Pancreas (tissue), 10 donors: Measurements from ENCODE around the gene SPDYE4. TPM values are rescaled to one million over a fixed set of nuclear protein-coding genes. Genes with fewer than 3 reads are reported as not detected.

ENCODE experiments used
- ATAC-seq, 4 donors: fragments of 200-7000 bp; cut with Tn5 transposase; one replicate each; pipeline versions ENCODE4 v1.8.0 to v1.9.1; 2020; ENCODE audit warnings: mild to moderate bottlenecking in 4 of 4, moderate library complexity in 4 of 4
- DNase-seq, 6 donors: peaks; one replicate each; pipeline ENCODE4 v3.0.0-alpha.2; 2020
- FAIRE-seq: peaks from 2 replicates; lab custom pipeline; 2012; peaks lifted over from hg19 to GRCh38; lab: Jason Lieb, UNC
- H3K27ac ChIP-seq, 4 donors: fragments of 200-600 bp; sonication (generic); 1 replicate in 3 of 4; 2 replicates in 1 of 4; pipeline versions ENCODE4 v1.5.0 to v1.8.0; 2020
- H3K27me3 ChIP-seq, 4 donors: fragments of 200-600 bp; one replicate each; pipeline ENCODE4 v1.8.0; 2021
- H3K36me3 ChIP-seq, 3 donors: fragments of 200-600 bp; sonication (generic) in 1 of 3; one replicate each; pipeline versions ENCODE4 v1.5.0 to v1.8.0; 2020 to 2021
- H3K4me1 ChIP-seq, 3 donors: fragments of 200-600 bp; one replicate each; pipeline ENCODE4 v1.8.0; 2021
- H3K4me3 ChIP-seq, 4 donors: fragments of 200-600 bp; sonication (generic) in 2 of 4; one replicate each; pipeline versions ENCODE4 v1.5.0 to v1.8.0; 2020 to 2021
- H3K9me3 ChIP-seq, 4 donors: fragments of 200-600 bp; one replicate each; pipeline ENCODE4 v1.8.0; 2021
- WGBS, 2 donors: extraction: QIAGEN DNeasy Blood & Tissue Kit; methylation state at CpG; one replicate each; pipeline ENCODE4 v1.1.7; 2013; 5-methylcytosine and 5-hydroxymethylcytosine counted together
- intact Hi-C, 3 donors: fragments of 100-400 bp; cut with DNase I; formaldehyde crosslinking; loops; one replicate each; pipeline versions ENCODE4 v1.11.1 to v1.14.2; 2022
- polyA plus RNA-seq, 2 donors: library from polyadenylated mRNA; stranded (reverse); fragments of 200-250 nt; gene quantifications; one replicate each; pipeline ENCODE4 v1.2.3, GENCODE V29; 2013
- total RNA-seq, 6 donors: library from RNA; stranded (reverse); fragmentation: NEBNext Ultra II Directional in 4 of 6; extraction: Animal tissue kit (Norgen Biotek cat#: 25700) in 4 of 6; gene quantifications; one replicate each; pipeline versions ENCODE4 v1.2.1 to v1.2.4, GENCODE V29; 2021 to 2023
- TF ChIP-seq, protein P1 (sequence below), 4 donors: fragments of 200-600 bp; sonication (generic) in 3 of 4; IDR thresholded peaks; one replicate each; pipeline versions ENCODE4 v1.5.0 to v1.8.0; 2021; ENCODE audit warnings: antibody characterized with exemption in 4 of 4
- donor health status: healthy with polysubstance abuse.
- donor health status: DM: no; HTN: no; CAD: no; lungs with moderate emphysema.
- donor health status: DM: no; HTN: no; CAD: no.
- donor health status: control.
- donor health status: control.
- donor health status: Bipolar disorder and iron deficiency.
- donor health status: DM: yes; HTN: yes; CAD: no.
- donor health status: DM: no; HTN: no; CAD: no.
- donor health status: DM: no; HTN: no; CAD: no.
- donor health status: DM: yes; HTN: yes; CAD: no.

The SPDYE4 gene
- total and polyA plus RNA-seq, 8 donors, result 0.28 TPM; not detected in 7

DNA sequence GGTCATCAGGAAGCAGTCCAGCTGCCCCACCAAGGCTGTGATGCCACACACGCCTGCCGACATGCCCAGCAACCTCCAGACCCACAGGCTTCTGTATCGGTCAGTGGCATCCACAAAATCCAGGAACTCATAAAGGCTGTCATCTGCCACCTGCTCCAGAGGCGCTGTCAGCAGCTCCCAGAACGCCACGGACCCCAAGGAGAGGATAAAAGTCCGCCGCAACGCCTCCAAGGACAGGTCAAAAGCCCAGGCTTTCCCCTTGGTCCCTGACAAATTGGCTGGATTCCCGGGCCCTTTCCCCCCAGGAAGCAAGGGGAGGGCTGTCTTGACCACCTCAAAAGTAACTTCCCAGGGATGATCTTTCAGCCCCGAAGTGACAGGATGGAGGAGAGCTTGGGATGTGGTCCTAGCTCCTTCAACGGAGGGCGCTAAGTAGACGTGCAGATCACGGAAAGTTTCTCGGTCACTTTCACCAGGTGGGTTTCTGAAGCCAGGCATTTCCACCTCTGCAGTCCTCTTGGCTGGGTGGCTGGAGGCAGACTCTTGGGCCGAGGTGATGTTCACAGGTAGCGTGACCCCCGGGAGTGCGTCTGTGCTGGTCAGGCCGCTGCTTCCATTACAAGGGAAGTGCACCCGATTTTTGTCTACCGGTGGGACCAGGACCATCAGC is 40.0 kb upstream of the SPDYE4 start:
- Histone ChIP-seq H3K9me3 (no peaks in the 10 kb centered on the region), H3K4me3 (peak overlapping the region; percentile 53 to 81 (median 63)), H3K36me3 (no peaks in the 10 kb centered on the region), H3K4me1 (peaks cover 0 to 7% (median 6%) of the 10 kb centered on the region in 3 donors), H3K27ac (peak overlapping the region; percentile 67 to 79 (median 72)), H3K27me3 (no peaks in the 10 kb centered on the region)
- TF ChIP-seq, protein P1, sequence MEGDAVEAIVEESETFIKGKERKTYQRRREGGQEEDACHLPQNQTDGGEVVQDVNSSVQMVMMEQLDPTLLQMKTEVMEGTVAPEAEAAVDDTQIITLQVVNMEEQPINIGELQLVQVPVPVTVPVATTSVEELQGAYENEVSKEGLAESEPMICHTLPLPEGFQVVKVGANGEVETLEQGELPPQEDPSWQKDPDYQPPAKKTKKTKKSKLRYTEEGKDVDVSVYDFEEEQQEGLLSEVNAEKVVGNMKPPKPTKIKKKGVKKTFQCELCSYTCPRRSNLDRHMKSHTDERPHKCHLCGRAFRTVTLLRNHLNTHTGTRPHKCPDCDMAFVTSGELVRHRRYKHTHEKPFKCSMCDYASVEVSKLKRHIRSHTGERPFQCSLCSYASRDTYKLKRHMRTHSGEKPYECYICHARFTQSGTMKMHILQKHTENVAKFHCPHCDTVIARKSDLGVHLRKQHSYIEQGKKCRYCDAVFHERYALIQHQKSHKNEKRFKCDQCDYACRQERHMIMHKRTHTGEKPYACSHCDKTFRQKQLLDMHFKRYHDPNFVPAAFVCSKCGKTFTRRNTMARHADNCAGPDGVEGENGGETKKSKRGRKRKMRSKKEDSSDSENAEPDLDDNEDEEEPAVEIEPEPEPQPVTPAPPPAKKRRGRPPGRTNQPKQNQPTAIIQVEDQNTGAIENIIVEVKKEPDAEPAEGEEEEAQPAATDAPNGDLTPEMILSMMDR (IDR thresholded peaks at IDR 0.05), result no peak
- intact Hi-C loops, result no loop called here
- DNase-seq (peak in 3 of 6 donors; percentile 16 to 60 (median 37)), ATAC-seq (peak; percentile 2 to 17 (median 6)), FAIRE-seq (no peak)
- WGBS, 2 donors, result 45 to 55% methylated on average over 23 of the region's 23 CpGs

- H3K4me1 ChIP-seq, result peaks cover 0 to 7% (median 6%) of the 10 kb centered on the region in 3 donors
Measured at GRCh38 chr17:8797621-8798175, 39.4 kb upstream of the SPDYE4 start.

DNA sequence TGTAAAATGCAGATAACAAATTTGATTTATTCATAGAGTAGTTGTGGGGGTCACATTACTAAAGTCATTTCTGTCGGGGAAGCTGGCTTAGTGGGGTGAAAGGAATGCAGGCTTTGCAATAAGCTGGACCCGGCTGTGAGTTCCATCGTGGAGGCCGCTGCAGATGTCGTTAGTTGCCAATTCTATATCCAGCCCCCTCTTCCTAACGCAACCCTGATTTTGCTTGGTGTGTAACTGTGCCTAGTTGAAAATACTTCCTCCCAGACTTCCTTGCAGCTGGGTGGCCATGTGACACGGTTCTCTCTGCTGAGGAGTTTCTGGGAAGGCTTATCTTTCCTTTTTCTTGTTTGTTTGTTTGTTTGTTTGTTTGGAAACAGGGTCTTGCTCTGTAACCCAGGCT is 36.3 kb upstream of the SPDYE4 start:
- H3K36me3 ChIP-seq, result no peaks in the 10 kb centered on the region
- DNase-seq, result no peak
- no peaks in the 10 kb centered on the region for H3K27me3 ChIP-seq
- no peak overlapping the region for H3K4me3 ChIP-seq
- intact Hi-C loops, result no loop called here
- ATAC-seq, result no peak
- no peak overlapping the region for H3K27ac ChIP-seq
- TF ChIP-seq, protein P1 (IDR thresholded peaks at IDR 0.05), result no peak
- whole genome bisulfite sequencing, 2 donors, result 77 to 78% methylated on average over 7 of the region's 7 CpGs
- H3K4me1 ChIP-seq, result peaks cover 0 to 6% (median 3%) of the 10 kb centered on the region in 3 donors
- no peak for FAIRE-seq
- no peaks in the 10 kb centered on the region for H3K9me3 ChIP-seq

More at GRCh38 chr17:8797621-8798175, 39.4 kb upstream of the SPDYE4 start:
- H3K27me3 ChIP-seq, result no peaks in the 10 kb centered on the region
- TF ChIP-seq, protein P1 (IDR thresholded peaks at IDR 0.05), result no peak
- WGBS, 2 donors, result 84 to 92% methylated on average over 14 of the region's 14 CpGs
- H3K27ac ChIP-seq, result no peak overlapping the region
- no peaks in the 10 kb centered on the region for H3K36me3 ChIP-seq
- no peak for ATAC-seq
- FAIRE-seq, result no peak
- H3K4me3 ChIP-seq, result peak overlapping the region in 3 of 4 donors; percentile 59 to 81 (median 67)
- intact Hi-C loops, result no loop called here
- DNase-seq, result no peak
- H3K9me3 ChIP-seq, result no peaks in the 10 kb centered on the region

GRCh38 chr17:8793649-8794048 is 35.3 kb upstream of the SPDYE4 start:
- no peaks in the 10 kb centered on the region for H3K36me3 ChIP-seq
- TF ChIP-seq, protein P1 (IDR thresholded peaks at IDR 0.05), result no peak
- no peaks in the 10 kb centered on the region for H3K27me3 ChIP-seq
- intact Hi-C loops, result no loop called here
- ATAC-seq (no peak), DNase-seq (no peak), FAIRE-seq (no peak)
- WGBS, 2 donors, result 74 to 80% methylated on average over 2 of the region's 2 CpGs
- peaks cover 0 to 6% (median 3%) of the 10 kb centered on the region in 3 donors for H3K4me1 ChIP-seq
- H3K4me3 ChIP-seq, result no peak overlapping the region
- no peak overlapping the region for H3K27ac ChIP-seq
- H3K9me3 ChIP-seq, result no peaks in the 10 kb centered on the region

DNA sequence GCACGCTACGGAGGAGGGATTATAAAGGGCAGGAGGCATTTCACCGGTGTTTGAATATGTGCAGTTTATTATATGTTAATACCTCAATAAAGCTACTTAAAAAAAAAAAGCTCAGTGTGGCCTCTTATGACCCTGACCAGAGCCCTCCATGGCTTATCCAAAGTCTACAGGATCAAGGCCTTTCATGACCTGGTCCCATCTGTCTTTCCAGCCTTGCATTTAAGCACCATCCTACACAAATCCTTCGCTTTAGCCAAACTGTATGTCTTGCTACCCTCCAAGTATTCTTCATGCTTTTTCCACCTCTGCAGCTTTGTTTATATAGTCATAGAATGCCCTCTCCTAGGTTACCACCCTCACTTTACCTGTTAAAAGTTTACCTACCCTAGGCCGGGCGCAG is 34.3 kb upstream of the SPDYE4 start:
- peaks cover 0 to 6% (median 3%) of the 10 kb centered on the region in 3 donors for H3K4me1 ChIP-seq
- TF ChIP-seq, protein P1 (IDR thresholded peaks at IDR 0.05), result no peak
- H3K27me3 ChIP-seq, result no peaks in the 10 kb centered on the region
- no peak for FAIRE-seq
- no peaks in the 10 kb centered on the region for H3K9me3 ChIP-seq
- DNase-seq, result no peak
- no peak overlapping the region for H3K4me3 ChIP-seq
- no peaks in the 10 kb centered on the region for H3K36me3 ChIP-seq
- WGBS, 2 donors, result 85 to 86% methylated on average over 6 of the region's 6 CpGs
- intact Hi-C loops, result no loop called here
- H3K27ac ChIP-seq, result no peak overlapping the region
- no peak for ATAC-seq
